A673 (cell line): ENCODE measurements around the gene KRT76.

Experiments used
- EZH2 ChIP-seq: fragments of 200-600 bp; sonication (generic); IDR thresholded peaks from 2 replicates; pipeline ENCODE4 v1.6.1; 2017; ENCODE audit warnings: borderline replicate concordance, low read depth, mild to moderate bottlenecking, mixed read lengths, antibody characterized with exemption, low read length; ENCODE audit not compliant: poor library complexity, severe bottlenecking
- TF ChIP-seq, protein P1 (sequence below): fragments of 300-800, 200-600 bp; sonication (generic); conservative IDR thresholded peaks from 2 replicates; pipeline ENCODE4 v1.5.1; 2017; ENCODE audit warnings: low read depth, mild to moderate bottlenecking, antibody characterized with exemption, low read length, moderate library complexity, mixed read lengths

GRCh38 chr12:52800259-52800917 is 23.2 kb upstream of the KRT76 start:
- TF ChIP-seq, protein P1, sequence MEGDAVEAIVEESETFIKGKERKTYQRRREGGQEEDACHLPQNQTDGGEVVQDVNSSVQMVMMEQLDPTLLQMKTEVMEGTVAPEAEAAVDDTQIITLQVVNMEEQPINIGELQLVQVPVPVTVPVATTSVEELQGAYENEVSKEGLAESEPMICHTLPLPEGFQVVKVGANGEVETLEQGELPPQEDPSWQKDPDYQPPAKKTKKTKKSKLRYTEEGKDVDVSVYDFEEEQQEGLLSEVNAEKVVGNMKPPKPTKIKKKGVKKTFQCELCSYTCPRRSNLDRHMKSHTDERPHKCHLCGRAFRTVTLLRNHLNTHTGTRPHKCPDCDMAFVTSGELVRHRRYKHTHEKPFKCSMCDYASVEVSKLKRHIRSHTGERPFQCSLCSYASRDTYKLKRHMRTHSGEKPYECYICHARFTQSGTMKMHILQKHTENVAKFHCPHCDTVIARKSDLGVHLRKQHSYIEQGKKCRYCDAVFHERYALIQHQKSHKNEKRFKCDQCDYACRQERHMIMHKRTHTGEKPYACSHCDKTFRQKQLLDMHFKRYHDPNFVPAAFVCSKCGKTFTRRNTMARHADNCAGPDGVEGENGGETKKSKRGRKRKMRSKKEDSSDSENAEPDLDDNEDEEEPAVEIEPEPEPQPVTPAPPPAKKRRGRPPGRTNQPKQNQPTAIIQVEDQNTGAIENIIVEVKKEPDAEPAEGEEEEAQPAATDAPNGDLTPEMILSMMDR = no peak
- no peak for TF ChIP-seq EZH2
